Body of pancreas (tissue), 4 donors: ENCODE data around the gene LMTK2. TPM values are rescaled to one million over a fixed set of nuclear protein-coding genes. Genes with fewer than 3 reads are reported as not detected.

Experiments used
- ATAC-seq: fragments of 150-250 bp; one replicate; pipeline ENCODE4 v1.9.1; 2016
- DNase-seq, 4 donors: peaks; one replicate each; pipeline ENCODE4 v3.0.0-alpha.2; 2019
- H3K27ac ChIP-seq, 4 donors: fragments of 200-600 bp; sonication (generic); 1 replicate in 3 of 4; 2 replicates in 1 of 4; pipeline versions ENCODE4 v1.5.1 to v1.6.1; 2016 to 2019; ENCODE audit warnings: mild to moderate bottlenecking in 1 of 4, mixed read lengths in 1 of 4, moderate library complexity in 1 of 4
- H3K27me3 ChIP-seq, 2 donors: fragments of 200-600 bp; sonication (generic); one replicate each; pipeline ENCODE4 v1.6.0; 2016; ENCODE audit warnings: mild to moderate bottlenecking in 1 of 2
- H3K36me3 ChIP-seq, 2 donors: fragments of 200-600 bp; sonication (generic); replicated peaks in 1 of 2; 2 replicates each; pipeline ENCODE4 v1.5.1; 2016; ENCODE audit warnings: low read depth in 2 of 2; ENCODE audit not compliant: insufficient read depth in 1 of 2
- H3K4me1 ChIP-seq: fragments of 200-600 bp; sonication (generic); one replicate; pipeline ENCODE4 v1.6.0; 2016
- H3K4me3 ChIP-seq, 2 donors: fragments of 200-600 bp; sonication (generic); 1 replicate in 1 of 2; 2 replicates in 1 of 2; pipeline ENCODE4 v1.5.1; 2016 to 2019
- H3K9me3 ChIP-seq, 3 donors: fragments of 200-600 bp; sonication (generic); 1 replicate in 2 of 3; 2 replicates in 1 of 3; pipeline ENCODE4 v1.5.1; 2016
- CTCF ChIP-seq, 7 experiments: fragments of 450-650 bp in 4 of 7; fragments of 200-600 bp in 3 of 7; sonication (generic) in 3 of 7; IDR thresholded peaks; one replicate each; pipeline ENCODE4 v1.5.1; 2016 to 2019; ENCODE audit warnings: antibody characterized with exemption in 7 of 7
- POLR2A ChIP-seq, 3 donors: fragments of 450-650 bp; IDR thresholded peaks; one replicate each; pipeline ENCODE4 v1.6.1; 2016; ENCODE audit warnings: antibody characterized with exemption in 3 of 3, mild to moderate bottlenecking in 2 of 3
- WGBS, 2 donors: methylation state at CpG; one replicate each; pipeline ENCODE4 v1.1.5; 2017; 5-methylcytosine and 5-hydroxymethylcytosine counted together
- intact Hi-C: fragments of 100-400 bp; cut with DNase I; formaldehyde crosslinking; loops from one replicate; pipeline ENCODE4 v1.15.1; 2023
- total RNA-seq, 2 donors: library from RNA; depleted of rRNA; stranded (reverse); fragments of >200 nt; gene quantifications; one replicate each; pipeline ENCODE4 v1.1.0, GENCODE V29; 2016

The LMTK2 gene
- total RNA-seq, 2 donors from 2014 or later, result 19.7 to 23.1 TPM

GRCh38 chr7:98250789-98251188, 144.1 kb downstream of the LMTK2 start:
- Histone ChIP-seq H3K4me1 (peaks cover 46% of the 10 kb centered on the region), H3K27ac (peak overlapping the region; percentile 86 to 98 (median 92)), H3K4me3 (no peak overlapping the region), H3K27me3 (no peaks in the 10 kb centered on the region), H3K9me3 (no peaks in the 10 kb centered on the region), H3K36me3 (no peaks in the 10 kb centered on the region)
- intact Hi-C loops, result no loop called here
- 16 to 22% methylated on average over 3 of the region's 3 CpGs for WGBS, 2 donors
- DNase-seq (peak in 2 of 4 donors; percentile 32 to 33), ATAC-seq (no peak)
- no peak for TF ChIP-seq POLR2A (IDR thresholded peaks at IDR 0.05)
- no peak for TF ChIP-seq CTCF (IDR thresholded peaks at IDR 0.05)

- intact Hi-C loops, result no loop called here
- peaks cover 42% of the 10 kb centered on the region for H3K4me1 ChIP-seq
- 2 to 6% methylated on average over 7 to 9 of the region's 9 CpGs for WGBS, 2 donors
Measured at GRCh38 chr7:98251231-98251600, 144.6 kb downstream of the LMTK2 start.

GRCh38 chr7:98251601-98252424, 145.2 kb downstream of the LMTK2 start, which contains the start of gene TECPR1:
Gene TECPR1 (minus strand): TSS chr7:98252232. CDS start chr7:98246146, 6,086 bp downstream.
- peak within 1 kb of the TSS; percentile 86 to 98 (median 92) for H3K27ac ChIP-seq
- intact Hi-C loops, result no loop called here
- H3K9me3 ChIP-seq, result no peaks in the 10 kb centered on the region
- peaks cover 0 to under 1% of the 10 kb centered on the region in 2 donors for H3K36me3 ChIP-seq
- TF ChIP-seq POLR2A (IDR thresholded peaks at IDR 0.05) (peak; percentile 55 to 73 (median 72)), CTCF (IDR thresholded peaks at IDR 0.05) (peak in 3 of 7 experiments; percentile 1 to 15 (median 11))
- no peaks in the 10 kb centered on the region for H3K27me3 ChIP-seq
- peak within 1 kb of the TSS; percentile 75 to 83 for H3K4me3 ChIP-seq
- WGBS, 2 donors, result 1% methylated on average over 68 of the region's 69 CpGs; no CpG with 5 or more reads in 1 of the 2 donors
- ATAC-seq, result peak; percentile 95
- peaks cover 37% of the 10 kb centered on the region for H3K4me1 ChIP-seq
- DNase-seq, result peak; percentile 97 to 98 (median 97)

More at GRCh38 chr7:98251231-98251600, 144.6 kb downstream of the LMTK2 start:
- H3K4me3 ChIP-seq, result peak overlapping the region; percentile 75 to 83
- H3K36me3 ChIP-seq, result no peaks in the 10 kb centered on the region
- ATAC-seq (no peak), DNase-seq (no peak)
- no peaks in the 10 kb centered on the region for H3K9me3 ChIP-seq
- no peaks in the 10 kb centered on the region for H3K27me3 ChIP-seq
- H3K27ac ChIP-seq, result peak overlapping the region; percentile 86 to 98 (median 92)
- TF ChIP-seq POLR2A (IDR thresholded peaks at IDR 0.05), result no peak
- no peak for TF ChIP-seq CTCF (IDR thresholded peaks at IDR 0.05)

GRCh38 chr7:98252425-98253054, 145.9 kb downstream of the LMTK2 start:
- Histone ChIP-seq H3K9me3 (no peaks in the 10 kb centered on the region), H3K4me3 (peak overlapping the region; percentile 75 to 83), H3K4me1 (peaks cover 37% of the 10 kb centered on the region), H3K27ac (peak overlapping the region; percentile 86 to 98 (median 92)), H3K27me3 (no peaks in the 10 kb centered on the region), H3K36me3 (peaks cover 0 to 3% of the 10 kb centered on the region in 2 donors)
- TF ChIP-seq CTCF (IDR thresholded peaks at IDR 0.05) (no peak), POLR2A (IDR thresholded peaks at IDR 0.05) (peak in 1 of 3 donors; percentile 68)
- 8 to 24% methylated on average over 13 to 32 of the region's 32 CpGs for WGBS, 2 donors
- no peak for DNase-seq
- no peak for ATAC-seq
- intact Hi-C loops, result no loop called here
